NCI-H146 treated with DMSO at 0.1 percent for 48 hours (cell line): ENCODE measurements around the gene GNAI1.
"Not testable (repeated sequence)": the region's sequence is repeated elsewhere in the genome, so short reads cannot be mapped to it uniquely, and the experiment has no call there.

ENCODE experiments used
- DNase-seq: peaks from one replicate; lab custom pipeline; 2025; ENCODE audit not compliant: unreplicated experiment; lab: John Stamatoyannopoulos, UW

Gene GNAI1

GRCh38 chr7:80154656-80155333, 20.2 kb downstream of the GNAI1 start:
- no peak for DNase-seq

DNA sequence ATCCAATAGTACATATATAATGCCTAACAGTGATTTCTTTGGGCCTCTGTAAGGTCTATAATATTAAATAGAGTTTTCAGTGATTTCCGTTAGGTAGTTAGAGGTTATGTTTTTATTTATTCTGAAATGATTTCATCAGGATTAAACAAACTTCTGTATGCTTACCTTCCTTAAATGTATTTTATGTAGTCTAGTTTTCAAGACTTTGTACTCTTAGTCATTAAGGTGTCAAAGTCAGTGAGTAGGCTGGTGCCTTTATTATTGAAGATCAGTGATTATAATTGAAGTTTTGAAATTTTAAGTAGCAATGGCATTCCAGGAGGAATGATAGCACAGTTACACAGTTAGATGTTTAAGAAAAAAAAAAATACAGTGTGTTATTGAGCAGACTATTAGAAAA, 20.7 kb downstream of the GNAI1 start:
- DNase-seq = no peak

GRCh38 chr7:80157770-80158169, 23.1 kb downstream of the GNAI1 start:
- DNase-seq = not testable (repeated sequence)

DNA sequence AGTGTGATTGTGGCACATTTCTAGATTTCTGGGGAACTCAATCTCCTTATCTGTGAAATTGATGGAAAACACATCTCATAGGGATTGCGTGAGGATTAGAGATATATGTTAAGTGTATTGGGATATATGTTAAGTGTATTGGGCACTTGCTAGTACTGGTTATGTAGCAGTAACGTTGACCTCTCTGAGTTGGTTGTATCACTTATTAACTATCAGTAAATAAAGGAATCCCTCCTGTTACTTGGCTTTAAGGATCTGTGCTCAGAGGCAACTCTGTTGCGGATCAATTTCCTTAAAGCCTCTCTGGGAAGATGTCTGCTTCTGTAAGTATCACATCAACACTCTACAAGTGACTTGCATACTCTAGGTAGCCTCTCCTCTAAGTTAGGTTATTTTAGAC, 25.2 kb downstream of the GNAI1 start:
- DNase-seq = no peak

DNA sequence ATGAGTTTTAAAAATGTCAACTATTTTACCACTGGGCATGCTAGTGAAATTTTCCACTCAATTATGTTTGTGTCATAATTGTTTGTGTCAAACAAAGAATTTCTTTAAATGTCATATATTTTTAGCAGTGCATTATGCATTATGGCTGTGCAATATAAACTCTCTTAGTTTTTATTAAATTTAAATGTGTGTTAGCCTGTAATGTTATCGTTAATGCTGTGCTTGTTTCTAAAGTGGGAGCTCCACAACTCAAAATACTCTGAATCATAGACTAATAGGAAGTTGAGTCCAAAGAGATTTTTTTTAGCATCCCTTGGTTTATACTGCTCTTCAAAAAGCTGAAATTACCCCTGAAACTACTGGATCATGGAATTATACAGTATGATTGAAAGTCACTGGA, 26.8 kb downstream of the GNAI1 start:
- DNase-seq = no peak

- no peak for DNase-seq
Observed at GRCh38 chr7:80165177-80165576, 30.5 kb downstream of the GNAI1 start.

DNA sequence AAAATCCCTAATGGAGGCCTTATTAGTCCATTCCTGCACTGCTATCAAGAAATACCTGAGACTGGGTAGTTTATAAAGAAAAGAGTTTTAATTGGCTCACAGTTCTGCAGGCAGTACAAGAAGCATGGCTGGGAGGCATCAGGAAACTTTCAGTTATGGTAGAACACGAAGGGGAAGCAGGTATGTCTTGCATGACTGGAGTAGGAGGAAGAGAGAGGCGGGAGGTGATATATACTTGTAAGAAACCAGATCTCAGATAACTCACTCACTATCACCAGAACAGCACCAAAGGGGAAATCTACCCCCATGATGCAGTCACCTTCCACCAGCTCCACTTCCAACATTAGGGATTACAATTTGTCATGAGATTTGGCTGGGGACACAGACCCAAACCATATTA, 35.8 kb downstream of the GNAI1 start:
- DNase-seq = no peak

DNA sequence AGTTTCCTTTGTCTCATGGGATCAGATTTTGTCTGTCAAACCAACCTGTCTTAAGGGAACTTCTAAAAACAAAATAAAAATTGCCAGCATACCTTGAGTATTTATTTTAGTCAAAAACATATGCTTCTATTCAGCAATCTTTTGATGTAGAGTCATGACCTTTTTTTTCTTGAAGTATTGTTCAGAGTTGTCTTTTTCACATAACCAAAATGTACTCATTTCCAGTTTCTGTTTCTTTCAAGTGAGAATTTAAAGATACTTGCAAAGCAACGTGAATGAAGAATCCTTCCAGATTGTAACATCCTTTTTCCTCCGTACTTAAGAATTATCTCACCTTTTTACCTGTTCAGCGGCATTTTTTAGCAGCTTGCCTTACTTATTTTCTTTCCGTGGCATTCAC, 37.8 kb downstream of the GNAI1 start:
- no peak for DNase-seq

DNA sequence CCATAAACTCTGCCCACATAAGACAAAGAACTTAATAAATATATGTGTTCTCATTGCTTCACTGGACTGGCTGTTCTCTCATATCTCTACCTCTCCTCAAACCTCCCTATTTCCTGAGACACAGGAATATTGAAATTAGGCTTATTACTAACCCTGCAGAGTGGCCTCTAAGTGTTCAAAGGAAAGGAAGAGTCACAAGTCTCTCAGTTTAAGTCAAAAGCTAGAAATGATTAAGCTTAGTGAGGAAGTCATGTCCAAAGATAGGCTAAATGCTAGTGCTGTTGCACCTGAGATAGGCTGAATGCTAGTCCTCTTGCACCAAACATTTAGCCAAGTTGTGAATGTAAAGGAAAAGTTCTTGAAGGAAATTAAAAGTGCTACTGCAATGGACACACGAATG, 41.1 kb downstream of the GNAI1 start:
- no peak for DNase-seq

GRCh38 chr7:80181411-80181810, 46.8 kb downstream of the GNAI1 start:
- DNase-seq = no peak

- no peak for DNase-seq
Observed at GRCh38 chr7:80182630-80183276, 48.1 kb downstream of the GNAI1 start.

DNA sequence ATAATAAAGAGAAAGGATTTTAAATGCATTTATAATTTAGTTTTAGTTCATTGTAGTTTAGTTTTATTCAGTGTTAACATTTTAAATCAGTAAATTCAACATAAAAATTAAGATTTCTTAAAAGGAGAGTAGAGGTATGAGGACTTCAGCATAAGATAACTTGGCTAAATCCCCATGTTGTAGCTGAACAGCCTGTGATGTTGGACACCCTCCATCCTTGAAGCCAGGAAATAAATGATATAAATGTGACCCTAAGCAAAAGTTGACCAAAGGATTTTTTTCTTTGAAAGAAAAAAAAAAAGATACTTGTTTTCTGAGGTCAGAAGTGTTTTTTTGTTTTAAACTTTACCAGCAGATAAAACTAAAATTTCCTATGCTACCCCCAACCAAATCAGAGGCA, 48.7 kb downstream of the GNAI1 start:
- no peak for DNase-seq

- DNase-seq = no peak
Observed at GRCh38 chr7:80183900-80184685, 49.5 kb downstream of the GNAI1 start.

- no peak for DNase-seq
Observed at GRCh38 chr7:80184693-80185092, 50.1 kb downstream of the GNAI1 start.

DNA sequence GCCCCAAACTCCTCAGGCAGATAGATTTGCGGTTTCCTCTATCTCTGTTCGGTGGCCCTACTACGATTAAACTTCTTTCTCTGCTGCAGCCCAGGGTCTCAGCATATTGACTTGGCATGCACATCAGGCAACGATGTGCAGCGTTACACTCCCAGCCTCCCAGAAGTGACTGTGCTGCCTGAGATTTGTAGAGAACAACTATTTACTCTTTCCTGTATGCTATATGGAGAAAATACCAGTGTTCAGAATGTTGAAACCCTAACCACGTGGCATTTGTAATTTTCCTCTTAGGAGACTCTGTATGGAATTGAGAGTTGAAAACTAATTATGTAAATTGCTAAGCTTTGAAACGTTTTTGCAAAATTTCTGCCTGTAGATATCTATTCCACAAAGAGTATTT, 50.9 kb downstream of the GNAI1 start:
- DNase-seq = no peak

GRCh38 chr7:80186721-80187120, 52.1 kb downstream of the GNAI1 start:
- DNase-seq = no peak

DNA sequence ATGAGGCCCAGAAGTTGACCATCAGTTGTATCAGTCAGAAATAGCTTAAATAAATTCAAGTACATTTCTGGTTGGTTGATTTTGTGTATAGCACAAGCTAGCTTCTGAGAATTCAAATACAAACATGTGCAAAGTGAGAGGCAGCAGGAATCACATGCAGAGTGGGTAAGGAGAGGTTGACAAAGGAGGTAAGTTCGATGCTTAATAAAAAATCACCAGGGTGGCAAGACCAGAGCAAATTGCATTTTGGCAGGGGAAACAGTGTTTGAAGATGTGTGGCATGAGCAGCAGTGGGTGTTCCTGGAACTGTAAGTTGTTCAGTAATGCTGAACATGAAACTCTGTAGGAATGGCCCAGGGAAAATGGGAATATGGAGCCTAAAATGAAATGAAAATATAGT, 52.6 kb downstream of the GNAI1 start:
- DNase-seq = no peak

- DNase-seq = no peak
Observed at GRCh38 chr7:80187727-80188126, 53.1 kb downstream of the GNAI1 start.

- DNase-seq = no peak
Observed at GRCh38 chr7:80189638-80190037, 55.0 kb downstream of the GNAI1 start.

- no peak for DNase-seq
Observed at GRCh38 chr7:80197627-80198026, 63.0 kb downstream of the GNAI1 start.

DNA sequence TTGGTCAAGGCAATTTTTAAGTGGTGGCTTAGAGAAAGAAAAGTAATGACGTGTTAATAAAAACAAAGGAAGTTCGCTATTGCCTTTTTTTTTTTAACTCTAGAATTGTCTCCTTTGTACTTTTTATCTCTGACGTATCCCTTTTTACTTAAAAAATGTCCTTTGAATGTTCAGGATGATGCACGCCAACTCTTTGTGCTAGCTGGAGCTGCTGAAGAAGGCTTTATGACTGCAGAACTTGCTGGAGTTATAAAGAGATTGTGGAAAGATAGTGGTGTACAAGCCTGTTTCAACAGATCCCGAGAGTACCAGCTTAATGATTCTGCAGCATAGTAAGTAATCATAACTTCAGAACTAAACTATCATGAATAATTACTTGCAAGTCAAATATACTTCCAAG, 64.4 kb downstream of the GNAI1 start:
- no peak for DNase-seq

GRCh38 chr7:80204454-80204853, 69.8 kb downstream of the GNAI1 start:
- DNase-seq = no peak
